MM.1S (cell line): ENCODE measurements around the gene LEF1.

Experiments
- DNase-seq: peaks from one replicate; pipeline ENCODE4 v3.0.0-alpha.2; 2015
- H2AFZ ChIP-seq: fragments of 300-600 bp; sonication (generic); 2 replicates; pipeline ENCODE4 v1.6.0; 2016; ENCODE audit warnings: antibody characterized with exemption, low read length
- H3F3A ChIP-seq: fragments of 300-600 bp; sonication (generic); 2 replicates; pipeline ENCODE4 v1.6.1; 2016; ENCODE audit warnings: mild to moderate bottlenecking, antibody characterized with exemption, low read length, moderate library complexity, mixed read lengths; ENCODE audit not compliant: insufficient read depth
- H3K27ac ChIP-seq: fragments of 300-600 bp; sonication (generic); 2 replicates; pipeline ENCODE4 v1.5.1; 2016; ENCODE audit warnings: mild to moderate bottlenecking, low read length
- H3K27me3 ChIP-seq: fragments of 300-600 bp; sonication (generic); replicated peaks from 2 replicates; pipeline ENCODE4 v1.6.0; 2016; ENCODE audit warnings: low read length; ENCODE audit not compliant: insufficient read depth
- H3K36me3 ChIP-seq: fragments of 300-600 bp; sonication (generic); replicated peaks from 2 replicates; pipeline ENCODE4 v1.6.1; 2016; ENCODE audit warnings: mild to moderate bottlenecking, low read length, mixed read lengths; ENCODE audit not compliant: insufficient read depth
- H3K4me1 ChIP-seq: fragments of 300-600 bp; sonication (generic); 2 replicates; pipeline ENCODE4 v1.6.1; 2016; ENCODE audit warnings: low read length, mixed read lengths
- H3K4me2 ChIP-seq: fragments of 300-600 bp; sonication (generic); 2 replicates; pipeline ENCODE4 v1.6.0; 2016; ENCODE audit warnings: low read depth, low read length
- H3K4me3 ChIP-seq: fragments of 300-600 bp; sonication (generic); 2 replicates; pipeline ENCODE4 v1.5.1; 2016; ENCODE audit warnings: low read length, mixed read lengths
- H3K79me2 ChIP-seq: fragments of 300-600 bp; sonication (generic); 2 replicates; pipeline ENCODE4 v1.6.1; 2016; ENCODE audit warnings: mixed run types, low read length, mixed read lengths
- H3K9ac ChIP-seq: fragments of 300-600 bp; sonication (generic); 2 replicates; pipeline ENCODE4 v1.6.1; 2016; ENCODE audit warnings: low read length, mixed read lengths
- H3K9me2 ChIP-seq: fragments of 300-600 bp; sonication (generic); replicated peaks from 2 replicates; pipeline ENCODE4 v1.6.1; 2016; ENCODE audit warnings: mild to moderate bottlenecking, low read length, mixed read lengths; ENCODE audit not compliant: insufficient read depth
- H3K9me3 ChIP-seq: fragments of 300-600 bp; sonication (generic); replicated peaks from 2 replicates; pipeline ENCODE4 v1.6.1; 2016; ENCODE audit warnings: mild to moderate bottlenecking, low read length, mixed read lengths; ENCODE audit not compliant: insufficient read depth
- H4K20me1 ChIP-seq: fragments of 300-600 bp; sonication (generic); 2 replicates; pipeline ENCODE4 v1.6.1; 2016; ENCODE audit warnings: mild to moderate bottlenecking, low read length, moderate library complexity, mixed read lengths; ENCODE audit not compliant: insufficient read depth
- CTCF ChIP-seq: fragments of 300-600 bp; sonication (generic); IDR thresholded peaks from 2 replicates; pipeline ENCODE4 v1.5.1; 2016; ENCODE audit warnings: antibody characterized with exemption, low read length, mixed read lengths
- EZH2 ChIP-seq: fragments of 300-600 bp; sonication (generic); optimal IDR thresholded peaks from 2 replicates; pipeline ENCODE3; 2017; ENCODE audit warnings: low read depth, mild to moderate bottlenecking, antibody characterized with exemption, low read length, mixed read lengths
- EZH2phosphoT487 ChIP-seq: fragments of 300-600 bp; sonication (generic); IDR thresholded peaks from 2 replicates; pipeline ENCODE4 v1.6.1; 2018; ENCODE audit warnings: antibody characterized with exemption, low read length

Gene LEF1

GRCh38 chr4:108192935-108193334, 24.2 kb upstream of the LEF1 start:
- Histone ChIP-seq H3F3A (peaks cover 12% of the 10 kb centered on the region), H3K79me2 (no peaks in the 10 kb centered on the region), H3K27me3 (no peaks in the 10 kb centered on the region), H2AFZ (no peak overlapping the region), H3K4me2 (no peak overlapping the region), H3K9me2 (no peaks in the 10 kb centered on the region), H3K4me1 (peaks cover 31% of the 10 kb centered on the region), H3K36me3 (no peaks in the 10 kb centered on the region), H3K27ac (no peak overlapping the region), H3K9me3 (no peaks in the 10 kb centered on the region), H3K9ac (no peak overlapping the region), H4K20me1 (no peaks in the 10 kb centered on the region), H3K4me3 (no peak overlapping the region)
- DNase-seq = no peak
- TF ChIP-seq EZH2phosphoT487 (no peak), CTCF (no peak), EZH2 (no peak)

- Histone ChIP-seq H3F3A (peaks cover 12% of the 10 kb centered on the region), H3K9me3 (no peaks in the 10 kb centered on the region), H3K4me1 (peaks cover 31% of the 10 kb centered on the region), H2AFZ (0 out of 2 replicates have a peak overlapping the region, but pooled peaks have one; percentile 79), H3K9ac (no peak overlapping the region), H3K9me2 (no peaks in the 10 kb centered on the region), H3K27ac (peak overlapping the region; percentile 83; the same call in 1 of the 2 replicates), H3K4me2 (no peak overlapping the region), H3K79me2 (no peaks in the 10 kb centered on the region), H3K27me3 (no peaks in the 10 kb centered on the region), H4K20me1 (no peaks in the 10 kb centered on the region), H3K36me3 (no peaks in the 10 kb centered on the region), H3K4me3 (no peak overlapping the region)
- no peak for TF ChIP-seq CTCF
- TF ChIP-seq EZH2 = no peak
- TF ChIP-seq EZH2phosphoT487 = no peak
- DNase-seq = no peak
These were observed 23.3 kb upstream of the LEF1 start for GRCh38 chr4:108192056-108192455.

GRCh38 chr4:108191269-108191914, 22.7 kb upstream of the LEF1 start:
- H3F3A ChIP-seq = peaks cover 12% of the 10 kb centered on the region
- no peaks in the 10 kb centered on the region for H3K79me2 ChIP-seq
- peak; percentile 68 for DNase-seq
- H3K27me3 ChIP-seq = no peaks in the 10 kb centered on the region
- H3K4me3 ChIP-seq = peak overlapping the region; percentile 16
- H2AFZ ChIP-seq = peak overlapping the region; percentile 79
- no peaks in the 10 kb centered on the region for H3K36me3 ChIP-seq
- H3K9ac ChIP-seq = peak overlapping the region; percentile 39; the same call in 1 of the 2 replicates
- H3K4me2 ChIP-seq = peak overlapping the region; percentile 54
- H3K27ac ChIP-seq = peak overlapping the region; percentile 83
- no peaks in the 10 kb centered on the region for H3K9me2 ChIP-seq
- TF ChIP-seq EZH2 = no peak
- no peak for TF ChIP-seq CTCF
- no peak for TF ChIP-seq EZH2phosphoT487
- H4K20me1 ChIP-seq = no peaks in the 10 kb centered on the region
- peaks cover 31% of the 10 kb centered on the region for H3K4me1 ChIP-seq
- no peaks in the 10 kb centered on the region for H3K9me3 ChIP-seq
